C4-2B (cell line): Measurements from ENCODE around the gene RELB.

ENCODE experiments used
- ZFX ChIP-seq: fragments of 450-650 bp; IDR thresholded peaks from 2 replicates; pipeline ENCODE4 v1.6.1; 2017
- TF ChIP-seq, protein P1 (sequence below): fragments of 450-650 bp; conservative IDR thresholded peaks from 2 replicates; pipeline ENCODE4 v1.5.1; 2017; ENCODE audit warnings: mild to moderate bottlenecking

DNA sequence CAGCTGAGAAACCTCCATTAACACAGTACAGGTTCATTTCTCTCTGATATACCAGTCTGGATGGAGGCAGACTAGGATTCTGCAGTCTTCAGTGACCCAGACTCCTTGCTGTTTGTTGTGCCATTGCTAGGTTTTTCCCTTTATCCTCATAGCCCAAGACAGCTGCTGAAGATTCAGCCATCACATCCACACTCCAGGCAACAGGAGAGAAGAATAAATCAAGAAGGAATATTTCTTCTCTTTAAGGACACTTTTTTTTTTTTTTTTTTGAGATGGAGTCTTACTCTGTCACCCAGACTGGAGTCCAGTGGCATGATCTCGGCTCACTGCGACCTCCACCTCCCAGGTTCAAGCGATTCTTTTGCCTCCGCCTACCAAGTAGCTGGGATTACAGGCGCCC, 31.8 kb upstream of the RELB start:
- TF ChIP-seq, protein P1, sequence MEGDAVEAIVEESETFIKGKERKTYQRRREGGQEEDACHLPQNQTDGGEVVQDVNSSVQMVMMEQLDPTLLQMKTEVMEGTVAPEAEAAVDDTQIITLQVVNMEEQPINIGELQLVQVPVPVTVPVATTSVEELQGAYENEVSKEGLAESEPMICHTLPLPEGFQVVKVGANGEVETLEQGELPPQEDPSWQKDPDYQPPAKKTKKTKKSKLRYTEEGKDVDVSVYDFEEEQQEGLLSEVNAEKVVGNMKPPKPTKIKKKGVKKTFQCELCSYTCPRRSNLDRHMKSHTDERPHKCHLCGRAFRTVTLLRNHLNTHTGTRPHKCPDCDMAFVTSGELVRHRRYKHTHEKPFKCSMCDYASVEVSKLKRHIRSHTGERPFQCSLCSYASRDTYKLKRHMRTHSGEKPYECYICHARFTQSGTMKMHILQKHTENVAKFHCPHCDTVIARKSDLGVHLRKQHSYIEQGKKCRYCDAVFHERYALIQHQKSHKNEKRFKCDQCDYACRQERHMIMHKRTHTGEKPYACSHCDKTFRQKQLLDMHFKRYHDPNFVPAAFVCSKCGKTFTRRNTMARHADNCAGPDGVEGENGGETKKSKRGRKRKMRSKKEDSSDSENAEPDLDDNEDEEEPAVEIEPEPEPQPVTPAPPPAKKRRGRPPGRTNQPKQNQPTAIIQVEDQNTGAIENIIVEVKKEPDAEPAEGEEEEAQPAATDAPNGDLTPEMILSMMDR, result no peak
- TF ChIP-seq ZFX, result no peak
